Endothelial cell (in vitro differentiated cells): ENCODE data around the gene GRAMD1B. TPM values are rescaled to one million over a fixed set of nuclear protein-coding genes. Genes with fewer than 3 reads are reported as not detected.
A peak's percentile ranks its signal among the peaks of the same experiment; 100 is the strongest.

Experiments
- DNase-seq: peaks from one replicate; pipeline ENCODE4 v3.0.0; 2021; ENCODE audit warnings: low spot score
- H3K27ac Mint-ChIP-seq: one replicate; pipeline ENCODE4 v1.8.0; 2021; ENCODE audit warnings: mixed read lengths, inconsistent platforms; ENCODE audit not compliant: unreplicated experiment
- H3K27me3 Mint-ChIP-seq: one replicate; pipeline ENCODE4 v1.8.0; 2021; ENCODE audit warnings: mild to moderate bottlenecking, moderate library complexity, mixed read lengths, inconsistent platforms; ENCODE audit not compliant: unreplicated experiment
- H3K36me3 Mint-ChIP-seq: one replicate; pipeline ENCODE4 v1.8.0; 2021; ENCODE audit warnings: mild to moderate bottlenecking, low read depth, mixed read lengths, inconsistent platforms; ENCODE audit not compliant: unreplicated experiment
- H3K4me1 Mint-ChIP-seq: one replicate; pipeline ENCODE4 v1.8.0; 2021; ENCODE audit warnings: mild to moderate bottlenecking, mixed read lengths, inconsistent platforms; ENCODE audit not compliant: unreplicated experiment
- H3K4me3 Mint-ChIP-seq: one replicate; pipeline ENCODE4 v1.8.0; 2021; ENCODE audit warnings: mild to moderate bottlenecking, mixed read lengths, inconsistent platforms; ENCODE audit not compliant: unreplicated experiment
- H3K9me3 Mint-ChIP-seq: one replicate; pipeline ENCODE4 v1.8.0; 2021; ENCODE audit warnings: mixed read lengths, inconsistent platforms; ENCODE audit not compliant: unreplicated experiment
- CTCF ChIP-seq: fragments of 200-600 bp; sonication (generic); IDR thresholded peaks from one replicate; pipeline ENCODE4 v1.5.0; 2021; ENCODE audit warnings: antibody characterized with exemption; ENCODE audit not compliant: unreplicated experiment
- long read RNA-seq: library from polyadenylated mRNA; unstranded; transcript quantifications from one replicate; pipeline ENCODE4 v2.0.0, GENCODE V29; 2020; ENCODE audit not compliant: unreplicated experiment
- total RNA-seq: library from RNA; stranded (reverse); fragmentation: NEBNext Ultra II Directional; extraction: Animal tissue kit (Norgen Biotek cat#: 25700); gene quantifications from one replicate; pipeline ENCODE4 v1.2.1, GENCODE V29; 2021; ENCODE audit not compliant: unreplicated experiment

GRAMD1B gene
- 49.6 TPM for total RNA-seq
- long read RNA-seq, partial matches to known transcripts: 0 of 5 reads
- long read RNA-seq, other reads (novel, unspliced or antisense): 2 of 5 reads

- TF ChIP-seq CTCF: no peak
- peak within 1 kb of the TSS; percentile 94 for H3K4me3 Mint-ChIP-seq
- peaks cover 15% of the 10 kb centered on the region for H3K27me3 Mint-ChIP-seq
- peaks cover 59% of the 10 kb centered on the region for H3K4me1 Mint-ChIP-seq
- H3K9me3 Mint-ChIP-seq: no peaks in the 10 kb centered on the region
- peak; percentile 86 for DNase-seq
- peak within 1 kb of the TSS; percentile 86 for H3K27ac Mint-ChIP-seq
- peaks cover 7% of the 10 kb centered on the region for H3K36me3 Mint-ChIP-seq
Observed at GRCh38 chr11:123429913-123430720, at the start of gene GRAMD1B. GRAMD1B (plus strand) TSS chr11:123430269; CDS start chr11:123430793, 524 bp downstream.

GRCh38 chr11:123381149-123381548, 48.9 kb upstream of the GRAMD1B start:
- no peak for DNase-seq
- TF ChIP-seq CTCF: no peak
- Mint-ChIP-seq H3K9me3 (no peaks in the 10 kb centered on the region), H3K27ac (no peak overlapping the region), H3K27me3 (peaks cover 4% of the 10 kb centered on the region), H3K4me1 (peaks cover 6% of the 10 kb centered on the region), H3K36me3 (no peaks in the 10 kb centered on the region), H3K4me3 (no peak overlapping the region)

- Mint-ChIP-seq H3K27me3 (peaks cover 4% of the 10 kb centered on the region), H3K4me1 (peaks cover 4% of the 10 kb centered on the region), H3K4me3 (no peak overlapping the region), H3K9me3 (no peaks in the 10 kb centered on the region), H3K36me3 (no peaks in the 10 kb centered on the region), H3K27ac (peak overlapping the region; percentile 25)
- no peak for DNase-seq
- TF ChIP-seq CTCF: no peak
Observed at GRCh38 chr11:123381817-123382554, 48.1 kb upstream of the GRAMD1B start.

- TF ChIP-seq CTCF: no peak
- Mint-ChIP-seq H3K4me3 (no peak overlapping the region), H3K9me3 (no peaks in the 10 kb centered on the region), H3K27me3 (peaks cover 4% of the 10 kb centered on the region), H3K27ac (peak overlapping the region; percentile 25), H3K36me3 (no peaks in the 10 kb centered on the region), H3K4me1 (no peaks in the 10 kb centered on the region)
- DNase-seq: no peak
Observed at GRCh38 chr11:123382555-123383074, 47.5 kb upstream of the GRAMD1B start.
